Measurements from ENCODE around the gene MAP3K9.

DNA sequence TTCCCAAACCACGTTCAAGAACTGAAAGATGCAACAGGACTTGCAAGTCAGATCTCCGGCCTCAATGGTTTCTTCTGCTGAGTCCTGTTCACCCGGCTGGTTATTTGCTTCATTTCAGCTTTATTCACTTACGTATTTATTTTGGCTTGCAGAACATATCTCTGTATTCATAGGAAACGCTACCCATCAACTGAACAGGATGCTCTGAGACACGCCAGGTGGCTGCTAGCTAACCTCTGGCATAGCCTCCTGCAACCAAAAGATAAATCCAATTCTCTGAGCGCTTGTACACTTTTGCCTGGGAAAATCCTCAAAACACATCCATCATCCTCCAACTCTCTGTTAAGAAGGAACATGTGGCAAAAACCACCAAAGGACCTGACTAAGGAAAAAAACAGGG, 17.3 kb downstream of the MAP3K9 start:
- TF ChIP-seq, protein P1, sequence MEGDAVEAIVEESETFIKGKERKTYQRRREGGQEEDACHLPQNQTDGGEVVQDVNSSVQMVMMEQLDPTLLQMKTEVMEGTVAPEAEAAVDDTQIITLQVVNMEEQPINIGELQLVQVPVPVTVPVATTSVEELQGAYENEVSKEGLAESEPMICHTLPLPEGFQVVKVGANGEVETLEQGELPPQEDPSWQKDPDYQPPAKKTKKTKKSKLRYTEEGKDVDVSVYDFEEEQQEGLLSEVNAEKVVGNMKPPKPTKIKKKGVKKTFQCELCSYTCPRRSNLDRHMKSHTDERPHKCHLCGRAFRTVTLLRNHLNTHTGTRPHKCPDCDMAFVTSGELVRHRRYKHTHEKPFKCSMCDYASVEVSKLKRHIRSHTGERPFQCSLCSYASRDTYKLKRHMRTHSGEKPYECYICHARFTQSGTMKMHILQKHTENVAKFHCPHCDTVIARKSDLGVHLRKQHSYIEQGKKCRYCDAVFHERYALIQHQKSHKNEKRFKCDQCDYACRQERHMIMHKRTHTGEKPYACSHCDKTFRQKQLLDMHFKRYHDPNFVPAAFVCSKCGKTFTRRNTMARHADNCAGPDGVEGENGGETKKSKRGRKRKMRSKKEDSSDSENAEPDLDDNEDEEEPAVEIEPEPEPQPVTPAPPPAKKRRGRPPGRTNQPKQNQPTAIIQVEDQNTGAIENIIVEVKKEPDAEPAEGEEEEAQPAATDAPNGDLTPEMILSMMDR (conservative IDR thresholded peaks at IDR 0.05) = no peak
- TF ChIP-seq EZH2 (IDR thresholded peaks at IDR 0.05; ENCODE audit: low read depth) = no peak

Measured in PC-9 (cell line).